GM23248 (cell line): ENCODE measurements around the gene LRRC7.

Experiments
- EZH2 ChIP-seq: fragments of 200-600 bp; sonication (generic); IDR thresholded peaks from 2 replicates; pipeline ENCODE4 v1.6.1; 2018; ENCODE audit warnings: antibody characterized with exemption, mild to moderate bottlenecking; ENCODE audit not compliant: insufficient read depth, poor library complexity, severe bottlenecking
- EZH2phosphoT487 ChIP-seq: fragments of 200-600 bp; sonication (generic); IDR thresholded peaks from 2 replicates; pipeline ENCODE4 v1.6.1; 2018; ENCODE audit warnings: antibody characterized with exemption, moderate library complexity, mild to moderate bottlenecking, low read depth; ENCODE audit not compliant: insufficient read depth

GRCh38 chr1:70039485-70039884 is 471.8 kb downstream of the LRRC7 start:
- TF ChIP-seq EZH2 (no peak), EZH2phosphoT487 (no peak)
